GM12875 (cell line): ENCODE measurements around the gene CACNA2D3.

Experiments used
- H3K4me3 ChIP-seq: one replicate; pipeline ENCODE4 v1.5.1; 2011; ENCODE audit warnings: low read depth, low read length, control low read depth
- CTCF ChIP-seq: IDR thresholded peaks from 2 replicates; pipeline ENCODE4 v1.5.1; 2011; ENCODE audit warnings: low read depth, mild to moderate bottlenecking, control low read depth, inconsistent platforms, low read length, moderate library complexity, borderline replicate concordance; ENCODE audit not compliant: insufficient read depth

CACNA2D3 gene

GRCh38 chr3:54962200-54962599 is 839.8 kb downstream of the CACNA2D3 start:
- TF ChIP-seq CTCF = no peak
- H3K4me3 ChIP-seq = no peak overlapping the region

- TF ChIP-seq CTCF = no peak
- H3K4me3 ChIP-seq = no peak overlapping the region
Measured at GRCh38 chr3:54963641-54964040, 841.3 kb downstream of the CACNA2D3 start.

- no peak for TF ChIP-seq CTCF
- no peak overlapping the region for H3K4me3 ChIP-seq
Measured at GRCh38 chr3:54964081-54964480, 841.7 kb downstream of the CACNA2D3 start.

GRCh38 chr3:54965746-54966145 is 843.4 kb downstream of the CACNA2D3 start:
- no peak for TF ChIP-seq CTCF
- no peak overlapping the region for H3K4me3 ChIP-seq

GRCh38 chr3:54966979-54967378 is 844.6 kb downstream of the CACNA2D3 start:
- TF ChIP-seq CTCF = no peak

GRCh38 chr3:54967731-54968161 is 845.4 kb downstream of the CACNA2D3 start:
- no peak overlapping the region for H3K4me3 ChIP-seq
- no peak for TF ChIP-seq CTCF

More at GRCh38 chr3:54966979-54967378, 844.6 kb downstream of the CACNA2D3 start:
- no peak overlapping the region for H3K4me3 ChIP-seq

- no peak overlapping the region for H3K4me3 ChIP-seq
- TF ChIP-seq CTCF = no peak
Measured at GRCh38 chr3:54968546-54969172, 846.3 kb downstream of the CACNA2D3 start.
